GM18508 (cell line): ENCODE data around the gene RHOC.

Experiments used
- ATAC-seq: cut with Tn5 transposase; IDR thresholded peaks from one replicate; pipeline ENCODE4 v1.9.1; 2021; ENCODE audit warnings: moderate number of reproducible peaks; ENCODE audit not compliant: insufficient read depth, unreplicated experiment

Gene RHOC

GRCh38 chr1:112687361-112687760 lies 19.6 kb downstream of the RHOC start:
- ATAC-seq, result no peak

- ATAC-seq, result no peak
Measured at GRCh38 chr1:112686835-112687234, 20.1 kb downstream of the RHOC start.

- no peak for ATAC-seq
Measured at GRCh38 chr1:112686417-112686816, 20.5 kb downstream of the RHOC start.

GRCh38 chr1:112685913-112686312 lies 21.0 kb downstream of the RHOC start:
- ATAC-seq, result no peak

- no peak for ATAC-seq
Measured at GRCh38 chr1:112678605-112679004, 28.3 kb downstream of the RHOC start.

GRCh38 chr1:112677501-112677900 lies 29.4 kb downstream of the RHOC start:
- no peak for ATAC-seq

GRCh38 chr1:112676543-112676942 lies 30.4 kb downstream of the RHOC start:
- ATAC-seq, result no peak

GRCh38 chr1:112675728-112676381 lies 31.1 kb downstream of the RHOC start:
- ATAC-seq, result no peak

GRCh38 chr1:112674986-112675727 lies 31.8 kb downstream of the RHOC start:
- ATAC-seq, result no peak

GRCh38 chr1:112674440-112674985 lies 32.4 kb downstream of the RHOC start, which contains the start of gene MOV10:
Gene MOV10, plus strand, starts transcription at chr1:112674659. Its CDS starts 254 bp downstream, at chr1:112674913.
- ATAC-seq, result no peak

- no peak for ATAC-seq
Measured at GRCh38 chr1:112673592-112674439, 33.1 kb downstream of the RHOC start.

- ATAC-seq, result no peak
Measured at GRCh38 chr1:112672842-112673241, 34.1 kb downstream of the RHOC start.

GRCh38 chr1:112672009-112672408 lies 34.9 kb downstream of the RHOC start:
- ATAC-seq, result no peak

- no peak for ATAC-seq
Measured at GRCh38 chr1:112666946-112667345, 40.0 kb downstream of the RHOC start.

GRCh38 chr1:112665857-112666256 lies 41.1 kb downstream of the RHOC start:
- no peak for ATAC-seq

- ATAC-seq, result no peak
Measured at GRCh38 chr1:112651205-112651604, 55.7 kb downstream of the RHOC start.
